ENCODE results near the gene DNAJB11. TPM values are rescaled to one million over a fixed set of nuclear protein-coding genes. Genes with fewer than 3 reads are reported as not detected.
A peak's percentile ranks its signal among the peaks of the same experiment; 100 is the strongest.

DNAJB11 gene
- total RNA-seq (2021; ENCODE audit: unreplicated experiment) (54.3 TPM), Bru-seq, nascent RNA (percentile 92 among the genes with signal in this experiment), BruChase-seq, experiment 1, labeled RNA remaining after a 6-hour chase (percentile 94 among the genes with signal in this experiment), BruChase-seq, experiment 2, labeled RNA remaining after a 2-hour chase (percentile 89 among the genes with signal in this experiment)
- 34.1 and 40.0 TPM in 2 replicates for polyA plus RNA-seq (2012)
- long read RNA-seq, transcript DNAJB11-201 (10 exons, 1,688 nt): major isoform, 115 of 119 reads
- long read RNA-seq, partial matches to known transcripts: 3 of 119 reads
- long read RNA-seq, other reads (novel, unspliced or antisense): 1 of 119 reads

DNA sequence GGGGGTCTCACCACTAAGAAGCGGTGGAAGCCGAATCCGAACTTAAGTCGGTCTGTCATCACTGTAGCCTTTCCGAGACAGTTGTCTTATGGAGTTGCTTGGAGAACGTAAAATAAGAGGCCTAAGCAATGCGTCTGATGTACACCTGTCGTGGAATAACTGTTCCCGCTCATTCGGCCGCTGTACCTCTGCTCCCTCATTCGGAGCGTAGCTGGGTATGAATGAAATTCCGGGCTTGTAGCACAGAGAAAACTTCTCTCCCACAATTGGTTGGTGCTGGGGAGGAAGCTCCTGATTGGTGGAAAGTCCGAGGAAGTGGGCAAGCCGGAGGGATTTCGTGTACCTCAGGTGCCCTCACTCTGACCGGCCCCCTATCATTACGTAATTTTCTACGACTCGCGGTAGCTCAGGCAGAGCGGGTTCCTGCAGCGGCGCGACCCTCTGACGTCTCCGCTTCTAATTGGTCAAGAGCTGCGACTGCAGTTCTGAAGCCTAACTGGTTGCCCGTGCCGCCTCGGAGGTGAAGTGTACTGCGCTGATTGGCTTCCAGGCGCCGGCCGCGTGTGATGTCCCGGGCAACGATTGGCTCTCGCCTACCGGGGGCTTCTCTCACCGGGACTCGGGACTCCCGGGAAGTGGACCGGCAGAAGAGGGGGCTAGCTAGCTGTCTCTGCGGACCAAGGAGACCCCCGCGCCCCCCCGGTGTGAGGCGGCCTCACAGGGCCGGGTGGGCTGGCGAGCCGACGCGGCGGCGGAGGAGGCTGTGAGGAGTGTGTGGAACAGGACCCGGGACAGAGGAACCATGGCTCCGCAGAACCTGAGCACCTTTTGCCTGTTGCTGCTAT, at the start of gene DNAJB11:
TSS of gene DNAJB11 (plus strand) at position 625 of the 845 bp plus-strand sequence. CDS start at position 803, 178 bp downstream.
- BruUV-seq (replicated peaks): no TSS peak
- TF ChIP-seq, protein P1, sequence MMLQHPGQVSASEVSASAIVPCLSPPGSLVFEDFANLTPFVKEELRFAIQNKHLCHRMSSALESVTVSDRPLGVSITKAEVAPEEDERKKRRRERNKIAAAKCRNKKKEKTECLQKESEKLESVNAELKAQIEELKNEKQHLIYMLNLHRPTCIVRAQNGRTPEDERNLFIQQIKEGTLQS (IDR thresholded peaks at IDR 0.05): no peak
- peak; percentile 86 for TF ChIP-seq POLR2A (IDR thresholded peaks at IDR 0.05; ENCODE audit: borderline replicate concordance, extremely low read depth, insufficient read depth, insufficient read length)
- no peak for TF ChIP-seq ZNF274 (IDR thresholded peaks at IDR 0.05; ENCODE audit: low read depth, low read length)
- TF ChIP-seq, protein P2, sequence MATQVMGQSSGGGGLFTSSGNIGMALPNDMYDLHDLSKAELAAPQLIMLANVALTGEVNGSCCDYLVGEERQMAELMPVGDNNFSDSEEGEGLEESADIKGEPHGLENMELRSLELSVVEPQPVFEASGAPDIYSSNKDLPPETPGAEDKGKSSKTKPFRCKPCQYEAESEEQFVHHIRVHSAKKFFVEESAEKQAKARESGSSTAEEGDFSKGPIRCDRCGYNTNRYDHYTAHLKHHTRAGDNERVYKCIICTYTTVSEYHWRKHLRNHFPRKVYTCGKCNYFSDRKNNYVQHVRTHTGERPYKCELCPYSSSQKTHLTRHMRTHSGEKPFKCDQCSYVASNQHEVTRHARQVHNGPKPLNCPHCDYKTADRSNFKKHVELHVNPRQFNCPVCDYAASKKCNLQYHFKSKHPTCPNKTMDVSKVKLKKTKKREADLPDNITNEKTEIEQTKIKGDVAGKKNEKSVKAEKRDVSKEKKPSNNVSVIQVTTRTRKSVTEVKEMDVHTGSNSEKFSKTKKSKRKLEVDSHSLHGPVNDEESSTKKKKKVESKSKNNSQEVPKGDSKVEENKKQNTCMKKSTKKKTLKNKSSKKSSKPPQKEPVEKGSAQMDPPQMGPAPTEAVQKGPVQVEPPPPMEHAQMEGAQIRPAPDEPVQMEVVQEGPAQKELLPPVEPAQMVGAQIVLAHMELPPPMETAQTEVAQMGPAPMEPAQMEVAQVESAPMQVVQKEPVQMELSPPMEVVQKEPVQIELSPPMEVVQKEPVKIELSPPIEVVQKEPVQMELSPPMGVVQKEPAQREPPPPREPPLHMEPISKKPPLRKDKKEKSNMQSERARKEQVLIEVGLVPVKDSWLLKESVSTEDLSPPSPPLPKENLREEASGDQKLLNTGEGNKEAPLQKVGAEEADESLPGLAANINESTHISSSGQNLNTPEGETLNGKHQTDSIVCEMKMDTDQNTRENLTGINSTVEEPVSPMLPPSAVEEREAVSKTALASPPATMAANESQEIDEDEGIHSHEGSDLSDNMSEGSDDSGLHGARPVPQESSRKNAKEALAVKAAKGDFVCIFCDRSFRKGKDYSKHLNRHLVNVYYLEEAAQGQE (IDR thresholded peaks at IDR 0.05; ENCODE audit: low read depth): no peak
- TF ChIP-seq RAD21 (IDR thresholded peaks at IDR 0.05; ENCODE audit: low read depth): no peak
- peak; percentile 97 for TF ChIP-seq POLR2AphosphoS5 (IDR thresholded peaks at IDR 0.05; ENCODE audit: low read depth, low read length)
- TF ChIP-seq SIN3A (IDR thresholded peaks at IDR 0.05; ENCODE audit: low read depth): peak; percentile 95
- no peak for TF ChIP-seq EZH2 (IDR thresholded peaks at IDR 0.05)
- peak; percentile 31 for TF ChIP-seq YY1 (IDR thresholded peaks at IDR 0.05; ENCODE audit: extremely low read depth, insufficient replicate concordance, low read depth, low read length)
- no peak for TF ChIP-seq FOSL1 (IDR thresholded peaks at IDR 0.05; ENCODE audit: low read depth)
- peak; percentile 90 for TF ChIP-seq CEBPB (IDR thresholded peaks at IDR 0.05; ENCODE audit: low read depth)
- TF ChIP-seq ELF1 (IDR thresholded peaks at IDR 0.05; ENCODE audit: borderline replicate concordance, low read depth): peak; percentile 57; the same call in 1 of the 2 replicates
- TF ChIP-seq EZH2phosphoT487 (IDR thresholded peaks at IDR 0.05; ENCODE audit: borderline replicate concordance): no peak
- peak; percentile 99 for TF ChIP-seq SP1 (IDR thresholded peaks at IDR 0.05; ENCODE audit: low read depth)
- TF ChIP-seq JUND (IDR thresholded peaks at IDR 0.05): no peak
- TF ChIP-seq TCF7L2 (IDR thresholded peaks at IDR 0.05; ENCODE audit: borderline replicate concordance, extremely low read depth, insufficient read depth, insufficient read length): peak; percentile 31
- TF ChIP-seq, protein P3, sequence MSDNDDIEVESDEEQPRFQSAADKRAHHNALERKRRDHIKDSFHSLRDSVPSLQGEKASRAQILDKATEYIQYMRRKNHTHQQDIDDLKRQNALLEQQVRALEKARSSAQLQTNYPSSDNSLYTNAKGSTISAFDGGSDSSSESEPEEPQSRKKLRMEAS (IDR thresholded peaks at IDR 0.05): peak; percentile 75
- no peak for TF ChIP-seq EGR1 (IDR thresholded peaks at IDR 0.05; ENCODE audit: low read depth)
- TF ChIP-seq, protein P4, sequence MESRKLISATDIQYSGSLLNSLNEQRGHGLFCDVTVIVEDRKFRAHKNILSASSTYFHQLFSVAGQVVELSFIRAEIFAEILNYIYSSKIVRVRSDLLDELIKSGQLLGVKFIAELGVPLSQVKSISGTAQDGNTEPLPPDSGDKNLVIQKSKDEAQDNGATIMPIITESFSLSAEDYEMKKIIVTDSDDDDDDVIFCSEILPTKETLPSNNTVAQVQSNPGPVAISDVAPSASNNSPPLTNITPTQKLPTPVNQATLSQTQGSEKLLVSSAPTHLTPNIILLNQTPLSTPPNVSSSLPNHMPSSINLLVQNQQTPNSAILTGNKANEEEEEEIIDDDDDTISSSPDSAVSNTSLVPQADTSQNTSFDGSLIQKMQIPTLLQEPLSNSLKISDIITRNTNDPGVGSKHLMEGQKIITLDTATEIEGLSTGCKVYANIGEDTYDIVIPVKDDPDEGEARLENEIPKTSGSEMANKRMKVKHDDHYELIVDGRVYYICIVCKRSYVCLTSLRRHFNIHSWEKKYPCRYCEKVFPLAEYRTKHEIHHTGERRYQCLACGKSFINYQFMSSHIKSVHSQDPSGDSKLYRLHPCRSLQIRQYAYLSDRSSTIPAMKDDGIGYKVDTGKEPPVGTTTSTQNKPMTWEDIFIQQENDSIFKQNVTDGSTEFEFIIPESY (IDR thresholded peaks at IDR 0.05; ENCODE audit: extremely low read depth, insufficient replicate concordance, low read length): peak; percentile 87

More for the DNA sequence above, at the start of gene DNAJB11:
- peak within 1 kb of the TSS; percentile 52 for H3K27ac ChIP-seq (ENCODE audit: low read depth, low read length)
- POLR2A ChIA-PET: interaction anchor here (0.6 to 1.6 kb wide), 15 partner anchors 9 to 257 kb away, joined by 3 to 9 read pairs (median 4); partner anchors contain the start of gene EIF4A2
- H3K4me3 ChIP-seq (replicated peaks in 1 of 2; ENCODE audit: low read depth in 1 of 2, low read length in 2 of 2): peak within 1 kb of the TSS; percentile 87 to 94
- peaks cover 74% of the 10 kb centered on the region for H3K79me2 ChIP-seq (ENCODE audit: insufficient read depth, low read length)
- H3K4me1 ChIP-seq (ENCODE audit: control insufficient read depth in 1 of 2, insufficient read depth in 2 of 2, low read length in 2 of 2): peaks cover 11 to 32% of the 10 kb centered on the region in 2 experiments
- 0 out of 2 replicates have a peak, but pooled peaks cover under 1% of the 10 kb centered on the region for H4K20me1 ChIP-seq (ENCODE audit: insufficient read depth)
- CTCF ChIA-PET: interaction anchor here (0.9 to 1.4 kb wide), 7 partner anchors 19 to 627 kb away, joined by 3 to 7 read pairs (median 4); no protein-coding TSS in a partner anchor
- intact Hi-C loops (cut with micrococcal nuclease): loop anchor here (2.0 to 5.0 kb wide), 2 partner anchors 182 to 462 kb away; partner anchors contain the start of gene ETV5
- peaks cover 13 to 22% of the 10 kb centered on the region in 2 experiments; a peak in 3 of 4 replicates for H3K36me3 ChIP-seq (ENCODE audit: control insufficient read depth in 1 of 2, insufficient read depth in 2 of 2, low read length in 2 of 2)
- ATAC-seq (peak; percentile 86), DNase-seq (ENCODE audit: low read depth, low spot score) (peak; percentile 100)
- H2AFZ ChIP-seq (ENCODE audit: low read depth, low read length, poor library complexity, severe bottlenecking): no peak within 1 kb of the TSS
- no peaks in the 10 kb centered on the region for H3K27me3 ChIP-seq (ENCODE audit: insufficient read depth, low read length)
- no peaks in the 10 kb centered on the region for H3K9me2 ChIP-seq (ENCODE audit: insufficient read depth)
- no peaks in the 10 kb centered on the region for H3K9me3 ChIP-seq (ENCODE audit: control insufficient read depth in 1 of 2, insufficient read depth in 1 of 2, low read depth in 1 of 2, low read length in 2 of 2)
- H3K9ac ChIP-seq (ENCODE audit: low read length): peak within 1 kb of the TSS; percentile 98
- H3K4me2 ChIP-seq (ENCODE audit: low read length): peak within 1 kb of the TSS; percentile 92
- RAD21 ChIA-PET (ENCODE audit: low non-redundant PET in 1 of 2, low total read pairs in 2 of 2, uncharacterized antibody in 2 of 2, unreplicated experiment in 2 of 2): interaction anchor here (0.6 to 0.8 kb wide), 3 partner anchors 47 to 355 kb away, joined by 3 read pairs; no protein-coding TSS in a partner anchor

Measured in HCT116 (cell line).